Fibroblast of pulmonary artery (primary cell): ENCODE measurements around the gene DCAF8.

Experiments
- DNase-seq: peaks from one replicate; pipeline ENCODE4 v3.0.0-alpha.2; 2010; ENCODE audit warnings: low read depth
- H3K4me3 ChIP-seq: replicated peaks from 2 replicates; pipeline ENCODE4 v1.5.1; 2011; ENCODE audit warnings: low read depth, mild to moderate bottlenecking, control low read depth, low read length, moderate library complexity
- TF ChIP-seq, protein P1 (sequence below): IDR thresholded peaks from 2 replicates; pipeline ENCODE4 v1.5.1; 2011; ENCODE audit warnings: mild to moderate bottlenecking, control low read depth, low read length, inconsistent platforms; ENCODE audit errors: missing control alignments

Gene DCAF8

GRCh38 chr1:160284220-160284781 is 22.0 kb upstream of the DCAF8 start:
- H3K4me3 ChIP-seq = peak overlapping the region; percentile 93
- DNase-seq = peak; percentile 75
- TF ChIP-seq, protein P1, sequence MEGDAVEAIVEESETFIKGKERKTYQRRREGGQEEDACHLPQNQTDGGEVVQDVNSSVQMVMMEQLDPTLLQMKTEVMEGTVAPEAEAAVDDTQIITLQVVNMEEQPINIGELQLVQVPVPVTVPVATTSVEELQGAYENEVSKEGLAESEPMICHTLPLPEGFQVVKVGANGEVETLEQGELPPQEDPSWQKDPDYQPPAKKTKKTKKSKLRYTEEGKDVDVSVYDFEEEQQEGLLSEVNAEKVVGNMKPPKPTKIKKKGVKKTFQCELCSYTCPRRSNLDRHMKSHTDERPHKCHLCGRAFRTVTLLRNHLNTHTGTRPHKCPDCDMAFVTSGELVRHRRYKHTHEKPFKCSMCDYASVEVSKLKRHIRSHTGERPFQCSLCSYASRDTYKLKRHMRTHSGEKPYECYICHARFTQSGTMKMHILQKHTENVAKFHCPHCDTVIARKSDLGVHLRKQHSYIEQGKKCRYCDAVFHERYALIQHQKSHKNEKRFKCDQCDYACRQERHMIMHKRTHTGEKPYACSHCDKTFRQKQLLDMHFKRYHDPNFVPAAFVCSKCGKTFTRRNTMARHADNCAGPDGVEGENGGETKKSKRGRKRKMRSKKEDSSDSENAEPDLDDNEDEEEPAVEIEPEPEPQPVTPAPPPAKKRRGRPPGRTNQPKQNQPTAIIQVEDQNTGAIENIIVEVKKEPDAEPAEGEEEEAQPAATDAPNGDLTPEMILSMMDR = no peak

GRCh38 chr1:160282807-160283206 is 20.5 kb upstream of the DCAF8 start:
- DNase-seq = no peak
- no peak overlapping the region for H3K4me3 ChIP-seq
- TF ChIP-seq, protein P1 = no peak

GRCh38 chr1:160277987-160278386 is 15.6 kb upstream of the DCAF8 start:
- no peak overlapping the region for H3K4me3 ChIP-seq
- TF ChIP-seq, protein P1 = no peak
- no peak for DNase-seq

GRCh38 chr1:160277330-160277729 is 15.0 kb upstream of the DCAF8 start:
- DNase-seq = no peak
- TF ChIP-seq, protein P1 = no peak
- no peak overlapping the region for H3K4me3 ChIP-seq

DNA sequence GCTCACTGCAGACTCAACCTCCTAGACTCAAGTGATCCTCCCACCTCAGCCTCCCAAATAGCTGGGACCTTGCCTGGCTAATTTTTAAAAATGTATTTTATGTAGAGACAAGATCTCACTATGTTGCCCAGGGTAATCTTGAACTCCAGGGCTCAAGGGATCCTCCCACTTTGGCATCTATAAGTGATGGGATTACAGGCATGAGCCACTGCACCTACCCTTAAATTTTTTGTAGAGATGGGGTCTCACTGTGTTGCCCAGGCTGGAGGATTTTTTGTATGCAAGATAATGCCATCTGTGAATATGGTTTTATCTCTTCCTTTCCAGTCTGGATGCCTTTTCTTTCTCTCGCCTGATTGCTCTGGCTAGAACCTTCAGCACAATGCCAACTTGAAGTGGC is 8.7 kb upstream of the DCAF8 start:
- DNase-seq = no peak
- no peak overlapping the region for H3K4me3 ChIP-seq
- TF ChIP-seq, protein P1 = no peak

- DNase-seq = no peak
- H3K4me3 ChIP-seq = no peak overlapping the region
- TF ChIP-seq, protein P1 = no peak
Measured at GRCh38 chr1:160267284-160267991, 5.1 kb upstream of the DCAF8 start.
